BLaER1 (cell line): ENCODE measurements around the gene TBC1D20.

Experiments
- H3K27ac ChIP-seq: shearing (Covaris generic); formaldehyde crosslinking; 2 replicates; pipeline ENCODE4 v1.8.1; 2022
- H3K27me3 ChIP-seq: shearing (Covaris generic); formaldehyde crosslinking; 2 replicates; pipeline ENCODE4 v1.8.1; 2022
- H3K36me3 ChIP-seq: shearing (Covaris generic); formaldehyde crosslinking; 2 replicates; pipeline ENCODE4 v1.8.1; 2022
- H3K4me1 ChIP-seq: shearing (Covaris generic); formaldehyde crosslinking; 2 replicates; pipeline ENCODE4 v1.8.1; 2022
- H3K4me2 ChIP-seq: shearing (Covaris generic); formaldehyde crosslinking; 2 replicates; pipeline ENCODE4 v1.8.1; 2022
- H3K4me3 ChIP-seq: shearing (Covaris generic); formaldehyde crosslinking; 2 replicates; pipeline ENCODE4 v1.8.1; 2022
- H3K9ac ChIP-seq: shearing (Covaris generic); formaldehyde crosslinking; 2 replicates; pipeline ENCODE4 v1.8.1; 2022
- H3K9me3 ChIP-seq: shearing (Covaris generic); formaldehyde crosslinking; 2 replicates; pipeline ENCODE4 v1.8.1; 2022
- H4K20me1 ChIP-seq: shearing (Covaris generic); formaldehyde crosslinking; 2 replicates; pipeline ENCODE4 v1.8.1; 2022
- Cebpa-rat ChIP-seq: shearing (Covaris generic); IDR thresholded peaks from 2 replicates; pipeline ENCODE4 v1.8.1; 2022

Gene TBC1D20

DNA sequence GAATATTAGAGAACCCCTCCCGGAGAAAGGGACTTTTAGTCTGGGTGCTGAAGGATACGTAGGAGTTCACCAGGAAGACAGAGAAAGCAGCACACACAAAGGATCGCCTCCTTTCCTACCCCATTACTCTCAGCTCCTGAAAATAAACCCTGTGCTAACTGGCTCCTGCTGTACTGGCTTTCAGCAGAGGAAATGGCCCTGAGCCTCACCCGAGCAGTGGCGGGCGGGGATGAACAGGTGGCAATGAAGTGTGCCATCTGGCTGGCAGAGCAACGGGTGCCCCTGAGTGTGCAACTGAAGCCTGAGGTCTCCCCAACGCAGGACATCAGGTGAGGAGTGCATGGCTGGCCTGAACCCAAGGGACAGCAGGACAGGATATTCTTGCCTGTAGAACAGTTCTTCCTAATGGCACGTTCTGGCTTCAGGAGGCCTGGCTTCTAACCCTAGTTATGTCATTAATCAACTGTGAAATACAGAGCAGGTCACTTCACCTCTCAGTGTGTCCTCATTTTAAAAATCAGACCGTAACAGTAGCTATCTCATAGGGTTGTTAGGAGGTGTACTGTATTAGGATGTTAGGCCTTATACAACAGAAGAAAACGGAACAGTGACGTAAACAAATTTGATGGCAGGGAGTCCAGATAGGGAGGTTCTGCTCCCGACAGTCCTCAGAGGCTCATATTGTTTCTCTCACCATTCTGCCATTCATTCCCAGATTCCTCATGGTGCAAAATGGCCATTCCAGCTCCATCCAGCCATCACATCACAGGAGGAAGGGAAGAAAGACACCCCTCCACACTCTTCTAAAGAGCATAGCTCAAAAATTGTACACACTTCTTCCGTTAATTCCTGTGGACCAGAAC is 52.4 kb downstream of the TBC1D20 start:
- Histone ChIP-seq H3K9ac (peak overlapping the region; percentile 95), H3K36me3 (peaks cover 40% of the 10 kb centered on the region), H3K4me2 (peak overlapping the region; percentile 94), H3K27ac (peak overlapping the region; percentile 95; the same call in 1 of the 2 replicates), H4K20me1 (peaks cover 38% of the 10 kb centered on the region), H3K4me1 (peaks cover 28% of the 10 kb centered on the region), H3K4me3 (peak overlapping the region; percentile 99; the same call in 1 of the 2 replicates), H3K27me3 (no peaks in the 10 kb centered on the region), H3K9me3 (peaks cover 17% of the 10 kb centered on the region)
- no peak for TF ChIP-seq Cebpa-rat

DNA sequence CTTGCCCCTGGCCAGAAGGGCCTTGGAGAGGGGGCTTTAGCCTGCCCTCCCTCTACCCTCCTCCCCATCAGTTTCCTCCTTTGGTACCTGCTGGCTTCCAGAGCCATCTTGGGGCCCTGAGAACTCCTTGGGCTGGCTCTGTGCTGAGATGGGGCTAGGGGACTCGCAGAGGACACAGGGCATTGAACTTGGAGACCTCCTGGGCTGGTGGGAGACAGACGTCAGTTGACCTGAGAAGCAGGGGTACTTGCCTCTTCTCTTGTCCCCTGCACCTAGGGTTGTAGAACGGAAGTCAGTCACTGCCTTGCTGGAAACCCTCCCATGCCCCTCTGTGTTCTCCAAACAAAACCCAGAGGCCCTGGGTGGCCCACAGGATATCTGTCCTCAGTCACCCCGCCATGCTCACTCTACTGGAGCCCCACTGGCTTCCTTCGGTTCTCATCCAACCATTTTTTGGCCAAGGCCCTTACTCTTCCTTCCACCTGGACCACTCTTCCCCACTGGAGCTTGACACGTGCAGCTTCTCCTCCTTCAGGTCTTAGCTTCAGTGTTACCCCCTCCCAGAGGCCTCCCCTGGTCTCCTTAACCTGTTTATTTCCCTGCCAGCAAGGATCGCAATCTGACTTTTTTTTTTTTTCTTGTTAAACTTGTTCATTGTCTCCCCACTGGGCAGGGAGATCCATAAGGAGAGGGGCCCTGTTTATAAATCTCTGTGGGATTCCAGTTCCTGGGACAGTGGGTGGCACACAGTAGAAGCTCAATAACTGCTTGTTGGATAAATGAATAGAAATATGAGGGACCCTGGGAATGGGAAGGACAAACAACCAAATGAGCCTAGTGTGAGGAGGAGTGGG is 53.3 kb downstream of the TBC1D20 start:
- Histone ChIP-seq H3K4me1 (peaks cover 28% of the 10 kb centered on the region), H3K4me3 (peak overlapping the region; percentile 99), H3K27me3 (no peaks in the 10 kb centered on the region), H3K27ac (peak overlapping the region; percentile 95), H3K9me3 (peaks cover 17% of the 10 kb centered on the region), H3K4me2 (peak overlapping the region; percentile 94), H3K9ac (peak overlapping the region; percentile 95), H3K36me3 (peaks cover 40% of the 10 kb centered on the region), H4K20me1 (peaks cover 30% of the 10 kb centered on the region)
- no peak for TF ChIP-seq Cebpa-rat

DNA sequence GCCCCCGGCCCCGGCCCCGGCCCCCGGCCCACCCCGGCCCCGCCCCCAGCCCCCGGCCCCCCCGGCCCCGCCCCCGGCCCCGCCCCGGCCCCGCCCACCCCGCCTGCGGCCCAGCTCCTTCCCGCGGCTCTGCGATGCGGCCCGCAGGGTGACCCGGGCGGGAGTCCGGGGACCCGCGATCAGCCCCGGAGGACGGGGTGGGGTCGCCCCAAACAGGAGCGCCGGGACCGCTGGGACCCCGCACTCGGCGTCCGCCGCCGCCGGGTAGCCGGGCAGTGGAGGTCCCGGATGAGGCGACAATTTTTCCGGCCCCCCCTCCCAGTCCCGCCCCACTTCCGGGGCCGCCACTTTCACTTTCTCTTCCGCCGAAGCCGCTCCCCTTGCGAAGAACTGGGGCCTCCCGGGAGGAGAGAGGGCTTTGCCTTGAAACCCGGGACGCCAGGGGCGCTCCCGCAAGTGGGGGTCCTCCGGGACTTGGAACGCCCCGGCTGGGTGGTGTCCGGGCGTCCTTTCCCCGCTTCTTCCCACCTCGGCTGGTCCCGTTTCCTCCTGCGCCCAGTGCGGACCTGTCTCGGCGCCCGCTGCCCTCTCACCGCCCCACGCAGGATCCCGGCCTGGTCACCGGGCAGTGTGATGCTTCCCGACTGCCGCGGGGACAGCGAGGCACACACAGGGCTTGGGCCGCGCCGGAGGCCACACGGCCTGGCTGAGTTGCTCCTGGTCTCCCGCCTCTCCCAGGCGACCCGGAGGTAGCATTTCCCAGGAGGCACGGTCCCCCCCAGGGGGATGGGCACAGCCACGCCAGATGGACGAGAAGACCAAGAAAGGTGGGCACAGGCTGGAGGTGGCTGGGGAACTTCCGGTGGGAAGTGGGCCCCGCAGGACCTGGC is 54.1 kb downstream of the TBC1D20 start, which contains the start of gene RBCK1:
Gene RBCK1, plus strand, starts transcription at position 347 of the 890 bp plus-strand sequence. Its CDS starts 459 bp downstream, at position 806.
- H3K4me3 ChIP-seq = peak within 1 kb of the TSS; percentile 99
- H4K20me1 ChIP-seq = peaks cover 21% of the 10 kb centered on the region

GRCh38 chr20:407133-407952 is 55.0 kb downstream of the TBC1D20 start:
- Histone ChIP-seq H3K4me2 (peak overlapping the region; percentile 94), H3K27ac (peak overlapping the region; percentile 53; the same call in 1 of the 2 replicates), H3K36me3 (peaks cover 29% of the 10 kb centered on the region), H4K20me1 (peaks cover 21% of the 10 kb centered on the region), H3K27me3 (no peaks in the 10 kb centered on the region), H3K4me3 (peak overlapping the region; percentile 99), H3K4me1 (peaks cover 33% of the 10 kb centered on the region), H3K9ac (peak overlapping the region; percentile 76), H3K9me3 (peaks cover 16% of the 10 kb centered on the region)
- TF ChIP-seq Cebpa-rat = no peak

More for the DNA sequence above, 54.1 kb downstream of the TBC1D20 start, which contains the start of gene RBCK1:
- peak within 1 kb of the TSS; percentile 94 for H3K4me2 ChIP-seq
- H3K27ac ChIP-seq = peak within 1 kb of the TSS; percentile 95
- no peak for TF ChIP-seq Cebpa-rat
- H3K4me1 ChIP-seq = peaks cover 28% of the 10 kb centered on the region
- H3K9me3 ChIP-seq = peaks cover 17% of the 10 kb centered on the region
- H3K27me3 ChIP-seq = no peaks in the 10 kb centered on the region
- H3K36me3 ChIP-seq = peaks cover 35% of the 10 kb centered on the region
- H3K9ac ChIP-seq = peak within 1 kb of the TSS; percentile 95

DNA sequence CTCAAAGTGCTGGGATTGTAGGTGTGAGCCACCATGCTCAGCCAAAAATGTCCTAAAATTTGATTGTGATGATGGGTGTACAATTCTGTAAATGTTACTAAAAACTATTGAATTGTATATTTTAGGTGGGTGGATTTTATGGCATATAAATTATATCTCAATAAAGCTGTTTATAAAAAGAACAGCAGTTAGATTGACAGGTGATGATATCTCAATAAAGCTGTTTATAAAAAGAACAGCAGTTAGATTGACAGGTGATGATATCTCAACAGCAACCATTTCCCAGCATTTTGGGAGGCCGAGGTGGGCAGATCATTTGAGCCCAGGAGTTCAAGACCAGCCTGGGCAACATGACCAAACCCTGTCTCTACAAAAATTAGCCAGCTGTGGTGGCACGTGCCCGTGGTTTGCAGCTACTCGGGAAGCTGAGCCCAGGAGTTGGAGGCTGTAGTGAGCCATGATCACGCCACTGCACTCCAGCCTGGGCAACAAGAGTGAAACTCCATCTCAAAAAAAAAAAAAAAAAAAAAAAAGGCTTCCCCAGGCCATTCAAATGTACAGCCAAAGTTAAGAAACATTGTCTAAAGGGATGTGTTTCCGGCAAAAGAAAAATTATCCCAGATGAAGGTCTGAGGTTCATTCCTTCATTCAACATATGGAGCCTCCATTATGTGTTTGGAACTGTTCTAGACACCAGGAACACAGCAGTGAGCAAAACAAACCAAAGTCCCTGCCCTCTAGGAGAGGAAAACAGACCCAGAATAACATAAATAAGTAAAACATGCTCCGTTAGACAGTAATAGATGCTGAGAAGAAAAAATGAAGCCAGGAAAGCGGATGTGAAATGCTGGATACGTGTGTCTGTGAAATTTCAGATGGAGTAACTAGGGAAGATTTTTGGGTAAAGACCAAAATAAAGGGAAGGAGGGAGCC is 55.9 kb downstream of the TBC1D20 start:
- Histone ChIP-seq H3K4me3 (peak overlapping the region; percentile 99; the same call in 1 of the 2 replicates), H3K27me3 (no peaks in the 10 kb centered on the region), H3K4me2 (peak overlapping the region; percentile 94), H3K4me1 (peaks cover 40% of the 10 kb centered on the region), H3K9me3 (peaks cover 7% of the 10 kb centered on the region), H3K9ac (0 out of 2 replicates have a peak overlapping the region, but pooled peaks have one; percentile 76), H4K20me1 (peaks cover 21% of the 10 kb centered on the region), H3K27ac (no peak overlapping the region), H3K36me3 (peaks cover 20% of the 10 kb centered on the region)
- no peak for TF ChIP-seq Cebpa-rat

DNA sequence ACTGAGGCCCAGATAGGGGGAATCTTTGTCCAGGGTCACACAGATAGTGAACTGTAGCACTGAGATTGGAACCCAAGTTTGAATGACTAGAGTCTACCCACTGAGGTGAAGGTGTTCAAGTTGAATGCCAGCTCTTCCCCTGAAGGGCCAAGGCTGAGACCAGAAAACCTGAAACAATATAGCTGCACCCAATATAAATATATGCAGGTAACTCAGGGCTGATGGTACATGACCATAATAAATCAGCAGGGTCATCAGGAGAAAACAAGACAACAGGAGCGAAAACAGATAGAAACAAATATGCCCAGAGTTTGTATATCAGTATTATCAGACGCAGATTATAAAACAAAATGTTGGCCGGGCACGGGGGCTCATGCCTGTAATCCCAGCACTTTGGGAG is 58.2 kb downstream of the TBC1D20 start:
- H3K36me3 ChIP-seq = no peaks in the 10 kb centered on the region
- H3K9me3 ChIP-seq = no peaks in the 10 kb centered on the region
- H3K27ac ChIP-seq = no peak overlapping the region
- H3K4me3 ChIP-seq = no peak overlapping the region
- no peak for TF ChIP-seq Cebpa-rat
- H3K27me3 ChIP-seq = no peaks in the 10 kb centered on the region
- H3K4me2 ChIP-seq = no peak overlapping the region
- peaks cover 27% of the 10 kb centered on the region for H3K4me1 ChIP-seq
- no peak overlapping the region for H3K9ac ChIP-seq
- peaks cover 8% of the 10 kb centered on the region; the same call in 1 of the 2 replicates for H4K20me1 ChIP-seq

DNA sequence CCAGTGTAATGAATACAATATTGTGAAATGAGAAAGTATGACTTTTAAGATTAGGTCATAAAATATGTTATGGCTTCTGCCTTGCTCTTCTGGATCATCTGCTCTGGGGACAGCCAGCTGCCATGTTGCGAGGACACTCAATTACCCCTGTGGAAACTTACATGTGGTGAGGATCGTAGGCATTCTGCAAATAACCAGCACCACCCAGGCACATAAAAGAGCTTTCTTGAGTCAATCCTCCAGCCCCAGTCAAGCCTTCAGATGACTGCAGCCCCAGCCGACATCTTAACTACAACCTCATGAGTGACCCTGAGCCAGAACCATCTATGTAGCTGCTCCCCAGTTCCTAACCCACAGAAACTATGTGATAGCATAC is 58.8 kb downstream of the TBC1D20 start:
- Histone ChIP-seq H3K4me1 (peaks cover 24% of the 10 kb centered on the region), H3K9ac (no peak overlapping the region), H3K4me2 (no peak overlapping the region), H3K27me3 (no peaks in the 10 kb centered on the region), H3K4me3 (no peak overlapping the region), H3K27ac (no peak overlapping the region), H4K20me1 (peaks cover 2% of the 10 kb centered on the region; the same call in 1 of the 2 replicates), H3K36me3 (peaks cover 3% of the 10 kb centered on the region; the same call in 1 of the 2 replicates), H3K9me3 (no peaks in the 10 kb centered on the region)
- TF ChIP-seq Cebpa-rat = no peak
